GM18498 (cell line): ENCODE results near the gene EYA2.
"Not testable (repeated sequence)": the region's sequence is repeated elsewhere in the genome, so short reads cannot be mapped to it uniquely, and the experiment has no call there.

Source experiments
- ATAC-seq: cut with Tn5 transposase; IDR thresholded peaks from one replicate; pipeline ENCODE4 v1.9.1; 2021; ENCODE audit warnings: mild to moderate bottlenecking, moderate library complexity; ENCODE audit not compliant: unreplicated experiment

EYA2 gene

DNA sequence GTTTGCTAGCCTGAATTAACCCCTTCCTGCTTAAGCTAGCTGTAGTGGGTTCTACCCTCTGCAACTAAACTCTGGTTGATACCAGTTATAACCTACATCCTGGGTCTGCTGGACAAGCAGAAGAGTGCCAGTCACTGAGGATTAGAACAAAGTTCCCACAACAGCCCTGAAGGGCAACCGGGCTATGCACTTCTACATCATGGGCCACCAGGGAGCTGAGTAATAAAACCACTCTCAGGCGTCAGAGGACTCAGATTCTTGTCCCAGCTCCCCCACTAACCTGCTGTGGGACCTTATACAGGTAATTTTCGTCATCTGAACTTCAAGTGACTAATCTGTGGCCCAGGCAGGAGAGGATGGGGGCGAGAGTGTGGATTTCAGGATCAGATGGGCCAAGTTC is 56.8 kb downstream of the EYA2 start:
- ATAC-seq, result no peak

DNA sequence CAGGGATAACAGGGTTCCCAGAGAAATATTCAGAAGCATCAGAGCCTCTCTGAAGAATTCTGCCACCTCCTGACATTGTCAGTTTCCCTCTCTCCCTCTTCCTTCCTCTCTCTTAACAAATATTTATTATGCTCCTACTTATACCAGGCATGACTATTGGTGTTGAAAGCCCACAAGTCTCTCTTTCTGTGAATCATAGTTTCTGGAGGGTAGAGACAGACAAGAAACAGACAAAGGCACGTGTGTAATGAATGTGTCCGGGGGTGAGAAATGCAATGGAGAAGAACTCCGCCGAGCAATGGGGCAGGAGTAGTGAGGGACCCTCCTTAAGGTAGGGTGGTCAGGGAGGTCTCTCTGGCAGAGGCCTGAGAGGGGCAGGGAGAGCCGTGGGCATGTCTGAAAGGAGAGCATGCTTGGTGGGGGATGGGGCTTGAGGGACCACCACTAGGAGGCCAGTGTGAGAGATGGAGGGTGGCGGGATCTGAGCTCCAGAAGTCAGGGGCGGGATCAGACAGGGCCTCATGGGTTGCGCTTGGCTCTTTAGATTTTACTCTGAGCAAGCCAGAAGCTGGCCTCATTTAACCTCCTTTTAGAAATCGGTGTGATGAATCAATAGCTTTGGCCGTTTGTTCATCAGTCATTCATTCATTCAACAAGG is 57.3 kb downstream of the EYA2 start:
- ATAC-seq, result no peak

DNA sequence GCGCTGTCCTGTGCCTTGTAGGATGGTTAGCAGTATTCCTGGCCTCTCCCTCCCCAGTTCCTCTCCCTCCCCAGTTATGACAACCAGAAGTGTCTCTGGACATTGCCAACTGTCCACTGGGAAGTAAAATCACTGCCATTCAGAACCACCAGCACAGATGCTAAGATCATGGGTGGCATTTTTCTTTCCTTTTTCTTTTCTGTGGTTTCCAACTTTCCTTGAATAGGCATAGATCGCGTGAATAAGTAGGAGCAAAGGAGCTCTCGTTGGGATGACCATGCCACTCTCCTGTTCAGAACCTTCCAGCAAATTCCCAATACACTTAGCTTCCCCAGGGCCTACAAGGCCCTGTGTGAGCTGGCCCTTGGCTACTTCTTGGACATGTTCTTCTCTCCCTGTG is 59.0 kb downstream of the EYA2 start:
- no peak for ATAC-seq

DNA sequence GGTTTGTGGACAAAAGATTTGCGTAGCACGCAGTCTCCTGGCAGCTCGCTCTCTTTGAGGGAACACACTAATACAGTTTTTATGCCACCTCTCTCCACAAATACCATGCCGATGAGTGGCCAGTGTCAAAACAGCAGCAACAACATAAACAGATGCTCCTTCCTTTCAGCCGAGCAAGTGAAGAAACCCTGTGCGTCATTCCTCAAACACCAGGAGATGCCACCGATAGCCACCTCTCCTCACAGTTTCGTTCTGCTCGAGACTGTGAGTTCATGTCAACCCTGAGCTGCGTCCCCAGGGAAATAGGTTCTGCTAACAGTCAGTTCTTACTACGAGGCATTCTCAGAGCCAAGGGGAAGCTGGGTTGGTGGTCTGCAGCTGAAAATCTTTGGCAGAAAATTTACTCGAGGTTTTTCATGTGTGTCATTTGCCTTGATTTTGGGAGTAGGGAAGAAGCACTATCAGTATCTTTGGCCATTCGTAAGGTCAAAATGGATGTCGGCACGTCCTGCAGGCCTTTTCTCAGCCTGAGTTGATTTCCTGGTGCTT is 59.9 kb downstream of the EYA2 start:
- ATAC-seq, result no peak

DNA sequence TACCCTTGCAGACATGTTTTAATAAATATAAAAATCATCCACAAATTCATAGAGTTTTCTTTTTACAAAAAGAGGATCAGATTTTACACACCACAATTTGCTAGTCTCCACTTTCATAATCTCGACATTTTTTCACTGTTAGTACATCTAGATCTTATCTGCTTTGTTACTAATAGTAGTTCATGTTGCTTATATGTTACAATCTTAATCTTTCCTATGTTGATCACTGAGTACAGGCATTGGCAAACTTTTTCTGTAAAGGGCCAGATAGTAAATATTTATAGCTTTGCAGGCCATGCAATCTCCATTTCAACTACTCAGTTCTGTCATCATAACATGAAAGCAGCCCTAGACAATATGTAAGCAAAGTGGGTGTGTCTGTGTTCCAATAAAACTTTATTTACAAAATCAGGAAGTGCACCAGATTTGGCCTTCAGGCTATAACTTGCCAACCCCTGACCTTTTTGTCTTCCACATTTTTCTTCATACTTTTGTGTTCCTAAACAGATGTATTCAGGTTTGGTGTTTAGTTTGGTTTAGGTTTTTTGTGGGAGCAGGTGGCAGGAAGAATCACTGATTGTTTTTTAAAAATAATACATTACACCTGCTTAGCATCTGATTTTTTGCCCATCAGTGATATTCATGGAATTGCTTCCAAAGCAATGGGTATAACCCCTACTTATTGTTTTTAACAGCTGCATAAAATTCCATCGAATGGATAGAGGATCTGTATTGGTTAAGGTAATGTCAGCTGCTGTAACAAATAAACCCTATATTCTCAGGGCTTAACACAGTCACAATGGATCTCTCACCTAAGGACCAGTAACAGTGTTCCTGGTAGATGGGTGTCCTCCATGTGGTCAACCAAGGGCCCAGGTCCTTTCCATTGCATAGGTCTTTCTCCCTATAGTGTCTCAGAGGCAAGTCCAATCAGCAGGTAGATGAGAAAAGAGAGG is 61.2 kb downstream of the EYA2 start:
- no peak for ATAC-seq

DNA sequence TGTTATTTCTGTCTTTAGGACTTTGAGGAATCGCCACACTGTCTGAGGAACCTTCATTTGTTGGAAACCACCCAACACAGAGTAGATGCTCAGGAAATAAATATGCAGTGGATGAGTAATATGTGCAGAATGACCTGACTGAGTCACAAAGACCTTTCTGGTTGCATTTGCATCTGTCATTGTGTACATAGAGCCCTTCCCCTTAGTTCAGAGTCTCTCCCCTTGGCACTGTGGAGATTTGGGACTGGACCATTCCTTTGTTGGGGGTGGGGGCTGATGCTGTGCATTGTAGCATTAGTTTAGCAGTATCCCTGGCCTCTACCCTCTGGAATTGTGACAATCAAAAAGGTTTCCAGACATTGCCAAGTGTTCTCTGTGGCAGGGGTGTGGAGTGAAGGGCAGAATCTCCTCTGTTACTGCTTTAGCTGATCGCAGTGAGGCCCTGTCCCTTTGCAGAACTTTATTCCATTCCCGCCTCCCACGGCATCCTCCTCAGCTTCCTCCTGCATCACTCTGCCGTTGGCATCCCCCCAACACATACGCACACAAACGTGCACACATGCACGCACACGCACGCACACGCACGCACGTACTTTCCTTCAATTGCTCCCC is 64.5 kb downstream of the EYA2 start:
- no peak for ATAC-seq

DNA sequence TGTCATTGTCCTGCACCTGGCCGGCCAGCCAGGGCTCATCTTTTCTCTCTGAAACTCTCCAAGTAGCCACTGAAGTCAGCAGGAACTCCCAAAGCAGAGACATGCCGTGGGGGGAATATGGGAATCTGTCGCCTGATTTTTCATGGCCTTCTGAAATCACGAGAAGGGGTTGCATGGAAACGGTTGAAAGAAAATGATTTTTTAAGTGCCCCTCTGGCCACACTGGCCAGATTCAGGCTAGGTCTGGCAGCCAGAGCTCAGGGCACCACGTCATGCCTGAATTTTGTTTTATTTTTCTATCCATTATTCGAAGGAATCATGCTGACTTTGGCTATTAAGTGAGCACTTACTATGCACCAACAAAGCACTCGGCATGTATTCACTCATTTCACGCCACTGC is 65.2 kb downstream of the EYA2 start:
- no peak for ATAC-seq

DNA sequence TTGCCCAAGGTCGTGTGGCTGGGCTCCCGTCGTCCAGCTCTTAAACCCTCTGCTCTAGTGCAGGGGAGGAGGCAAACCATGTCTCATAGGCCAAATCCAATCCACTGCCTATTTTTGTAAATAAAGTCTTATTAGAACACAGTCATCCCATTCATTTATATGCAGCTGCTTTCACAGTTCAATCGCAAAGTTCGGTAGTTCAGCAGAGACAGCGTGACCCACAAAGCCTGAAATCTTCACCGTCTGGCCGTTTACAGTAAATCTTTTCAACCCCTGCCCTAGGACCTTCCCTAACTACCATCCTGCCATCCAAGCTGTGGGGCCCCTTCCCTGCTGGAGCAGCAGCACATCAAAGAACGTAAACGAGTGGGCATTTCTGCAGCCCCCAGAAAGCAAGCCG is 65.9 kb downstream of the EYA2 start:
- no peak for ATAC-seq

DNA sequence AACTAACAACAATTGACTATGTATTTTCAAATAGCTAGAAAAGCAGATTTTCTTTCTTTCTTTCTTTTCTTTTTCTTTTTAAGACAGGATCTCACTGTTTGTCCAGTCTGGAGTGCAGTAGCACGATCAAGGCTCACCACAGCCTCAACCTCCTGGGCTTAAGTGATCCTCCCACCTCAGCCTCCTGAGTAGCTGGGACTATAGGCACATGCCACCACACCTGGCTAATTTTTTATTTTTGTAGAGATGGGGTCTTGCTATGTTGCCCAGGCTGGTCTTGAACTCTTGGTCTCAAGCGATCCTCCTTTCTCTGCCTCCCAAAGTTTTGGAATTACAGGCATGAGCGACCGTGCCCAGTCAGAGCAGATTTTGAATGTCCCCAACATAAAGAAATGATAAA is 67.3 kb downstream of the EYA2 start:
- ATAC-seq, result not testable (repeated sequence)

DNA sequence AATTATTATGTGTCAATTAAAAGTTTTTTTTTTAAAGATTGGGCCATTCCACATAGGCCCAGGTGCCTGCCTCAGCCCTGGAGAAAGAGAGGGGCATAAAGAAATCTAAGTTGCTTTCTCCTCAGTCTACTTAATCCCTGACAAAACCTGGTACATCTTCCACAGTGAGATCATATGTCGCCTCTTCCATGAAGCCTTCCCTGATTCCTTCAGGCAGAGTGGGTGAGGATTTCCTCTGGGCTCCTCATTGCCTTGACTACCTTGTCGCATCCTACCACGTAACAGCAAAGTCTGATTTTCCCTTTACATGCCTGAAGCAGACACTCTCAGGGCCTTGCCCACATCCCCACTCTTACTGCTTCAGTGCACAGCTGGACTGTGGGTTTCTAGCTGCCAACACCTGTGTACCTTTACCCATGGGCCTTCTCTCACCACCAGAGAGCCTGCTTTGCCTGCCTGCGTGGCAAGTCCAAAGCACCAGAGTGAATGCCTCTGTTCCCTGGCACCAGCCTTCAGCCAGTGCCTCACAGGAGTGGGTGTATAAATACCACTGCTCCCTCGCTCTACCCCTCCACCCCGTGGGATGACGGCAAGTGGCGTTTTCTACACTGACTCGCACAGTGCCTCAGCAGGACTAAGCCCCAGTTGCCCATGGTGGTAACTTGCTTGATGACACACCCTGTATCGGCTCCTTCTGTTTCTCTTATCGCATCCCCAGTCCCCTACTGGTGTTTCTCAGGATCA is 68.0 kb downstream of the EYA2 start:
- no peak for ATAC-seq

DNA sequence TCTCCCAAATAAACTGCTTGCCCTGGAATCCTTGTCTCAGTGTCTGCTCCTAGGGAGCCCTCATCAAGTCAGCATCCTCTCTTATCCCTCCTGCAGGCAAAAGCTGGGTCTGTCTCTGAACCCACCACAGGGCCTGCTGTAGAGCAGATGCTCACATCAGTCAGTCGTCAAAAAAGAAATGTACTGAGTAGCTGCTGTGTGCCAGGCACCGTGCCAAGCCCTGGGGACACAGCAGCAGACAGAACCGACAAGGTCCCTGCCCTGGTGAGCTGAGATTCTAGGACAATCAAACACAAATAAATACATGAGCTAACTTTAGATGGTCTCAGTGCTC is 68.5 kb downstream of the EYA2 start:
- ATAC-seq, result no peak

DNA sequence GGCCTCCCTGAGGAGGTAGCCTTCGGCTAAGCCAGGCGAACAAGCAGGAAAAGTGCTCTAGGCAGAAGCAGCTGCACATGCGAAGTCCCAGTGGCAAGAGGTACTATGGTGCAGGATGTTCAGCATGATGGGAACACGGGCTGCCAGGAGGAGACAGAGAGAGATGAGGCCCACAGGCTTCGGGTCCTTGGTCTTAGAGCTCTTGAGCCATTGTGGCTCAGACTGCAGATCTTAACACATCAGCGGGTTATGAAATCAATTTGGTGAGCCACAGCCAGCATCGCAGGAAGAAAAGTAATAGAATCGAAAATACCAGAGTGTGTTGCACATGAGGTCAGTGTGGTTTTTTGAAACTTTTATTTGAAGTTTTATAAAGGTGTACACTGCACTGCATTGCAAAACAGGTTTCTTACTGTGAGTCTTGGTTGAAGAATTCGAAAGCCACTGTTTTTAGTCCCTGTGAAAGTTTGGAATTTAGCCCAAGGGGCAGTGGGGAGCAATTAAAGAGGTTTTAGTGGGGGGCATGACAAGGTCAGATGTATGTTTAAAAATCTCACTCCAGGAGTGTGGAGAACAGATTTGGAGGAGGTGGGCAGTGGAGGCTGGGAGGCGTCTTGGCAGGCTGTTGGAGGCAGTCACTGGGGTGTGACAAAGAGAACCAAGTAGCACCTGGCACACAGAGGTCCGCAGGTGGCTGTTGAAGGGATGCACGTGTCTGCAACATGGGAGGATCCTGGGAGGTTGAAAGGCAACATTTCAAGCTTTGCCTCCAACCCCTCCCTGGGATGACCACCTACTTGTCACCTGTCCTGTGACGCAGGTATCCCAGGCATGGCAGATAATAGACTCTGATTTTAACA is 69.3 kb downstream of the EYA2 start:
- no peak for ATAC-seq

DNA sequence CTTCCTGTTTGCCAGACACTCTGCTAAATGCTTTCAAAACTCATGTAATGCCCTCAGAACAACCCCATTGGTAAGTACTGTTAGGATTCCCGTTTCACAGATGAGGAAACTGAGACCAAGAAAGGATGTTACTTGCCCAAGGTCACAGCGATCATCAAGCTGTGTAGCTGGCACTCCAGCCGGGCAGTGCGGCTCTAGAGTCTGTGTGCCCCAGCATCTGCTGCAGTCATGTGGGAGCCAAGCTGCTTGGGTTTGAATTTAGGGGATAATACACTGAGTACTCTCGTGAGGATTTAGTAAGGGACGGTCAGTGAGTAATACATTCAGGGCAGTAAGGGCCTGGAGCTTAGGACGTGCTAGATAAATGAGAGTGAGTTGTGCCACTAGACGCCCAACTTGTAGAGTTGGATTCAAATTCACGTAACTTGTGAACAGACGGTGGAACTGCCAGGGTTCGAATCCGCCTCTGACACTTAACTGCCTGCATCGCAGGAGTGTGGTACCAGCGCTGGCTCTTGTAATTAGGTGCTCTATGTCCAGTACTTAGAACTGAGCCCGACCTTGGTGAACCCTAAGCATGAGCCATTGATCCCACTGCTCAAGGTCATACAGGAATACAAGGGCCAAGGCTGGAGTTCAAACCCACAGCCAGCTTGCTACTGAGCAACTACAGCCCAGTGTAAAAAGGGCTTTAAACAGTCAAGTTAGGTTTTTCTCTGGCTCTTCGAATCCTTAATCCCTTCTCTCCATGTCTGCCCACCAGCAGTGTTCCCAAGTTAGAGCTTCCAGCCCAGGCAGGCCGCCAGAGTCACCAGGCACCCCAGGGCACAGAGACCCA is 70.2 kb downstream of the EYA2 start:
- ATAC-seq, result no peak

DNA sequence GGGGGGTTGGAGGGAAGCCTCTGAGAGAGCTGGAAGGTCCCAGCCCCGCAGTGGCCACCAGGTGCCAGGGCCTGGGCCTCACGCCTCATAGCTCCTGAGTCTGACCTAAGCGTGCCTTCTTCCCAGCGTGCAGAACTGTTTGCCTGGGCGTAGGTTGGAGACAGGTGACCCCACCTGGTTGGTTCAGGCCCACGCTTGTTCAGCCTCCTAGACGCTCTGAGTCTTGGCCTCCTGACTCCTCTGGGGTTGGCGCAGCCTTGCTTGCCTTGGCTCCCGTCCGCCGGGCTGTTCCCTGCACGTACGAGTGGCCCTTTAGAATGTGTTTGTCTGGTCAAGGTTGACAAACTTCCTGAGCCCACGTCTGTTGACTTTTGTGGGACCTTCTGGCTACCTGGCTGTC is 70.8 kb downstream of the EYA2 start:
- no peak for ATAC-seq

DNA sequence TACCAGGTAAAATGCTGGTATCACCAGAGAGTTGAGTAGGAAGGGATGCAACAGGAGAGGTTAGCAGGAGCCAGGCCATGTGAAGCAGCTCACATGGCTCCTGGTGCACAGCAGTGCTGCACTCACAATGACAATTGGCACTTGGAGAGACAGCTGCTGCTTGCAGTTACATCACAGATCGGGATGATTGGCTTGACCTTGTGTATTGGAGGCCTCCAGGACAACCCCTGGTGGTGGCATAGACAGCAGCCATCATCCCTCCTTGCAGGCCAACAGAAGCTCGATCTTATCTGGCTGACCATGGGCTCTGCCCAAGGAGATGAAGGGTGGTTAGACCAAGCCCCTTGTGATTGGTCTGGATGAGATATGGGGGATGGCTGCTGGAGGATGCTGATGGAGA is 73.0 kb downstream of the EYA2 start:
- no peak for ATAC-seq

DNA sequence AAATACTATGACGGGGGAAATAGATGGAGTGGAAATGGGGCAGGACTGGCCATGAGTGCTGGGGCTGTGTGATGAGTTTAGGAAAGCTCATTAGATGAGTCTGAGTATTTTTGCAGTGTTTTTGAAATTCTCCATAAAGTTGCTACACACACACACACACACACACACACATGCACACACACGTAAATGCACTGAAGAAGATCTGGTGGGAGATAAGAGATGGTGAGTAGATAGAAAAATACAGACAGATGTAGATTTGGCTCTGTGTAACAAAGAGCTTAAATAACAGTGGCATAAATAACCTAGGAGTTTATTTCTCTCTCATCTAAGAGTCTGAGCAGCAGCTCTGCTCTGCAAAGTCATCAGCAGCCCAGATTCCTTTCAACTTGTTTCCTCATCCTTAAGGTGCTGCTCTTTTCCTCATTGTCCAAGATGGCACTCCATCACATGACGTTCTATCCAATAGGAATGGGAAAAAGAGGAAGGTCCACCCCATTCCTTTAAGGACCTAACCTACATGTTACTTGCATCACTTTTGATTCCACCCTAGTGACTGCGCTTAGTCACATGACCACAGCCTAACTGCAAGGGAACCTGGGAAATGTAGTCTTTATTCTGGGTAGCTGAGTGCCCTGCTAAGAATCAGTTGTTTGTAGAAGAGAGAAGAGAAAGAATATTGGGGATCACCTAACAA is 76.4 kb downstream of the EYA2 start:
- ATAC-seq, result no peak

DNA sequence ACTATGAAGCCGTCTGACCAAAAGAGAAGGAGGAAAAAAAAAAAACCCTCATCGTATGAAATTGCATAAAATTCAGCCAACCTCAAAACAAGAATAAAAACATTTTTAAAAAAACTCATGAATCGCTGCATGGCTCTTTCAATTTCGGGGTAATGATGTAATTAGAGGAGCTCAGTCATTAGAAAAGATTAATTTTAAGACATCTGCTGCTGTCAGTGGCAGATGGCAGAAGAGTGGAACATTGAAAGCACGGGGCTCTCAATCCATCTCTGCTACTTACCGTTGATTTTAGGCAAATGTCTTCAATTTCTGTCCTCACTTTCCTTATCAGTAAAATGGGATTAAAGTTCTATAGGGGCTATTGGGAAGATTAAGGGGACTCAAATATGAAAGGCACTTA is 79.1 kb downstream of the EYA2 start:
- ATAC-seq, result no peak

DNA sequence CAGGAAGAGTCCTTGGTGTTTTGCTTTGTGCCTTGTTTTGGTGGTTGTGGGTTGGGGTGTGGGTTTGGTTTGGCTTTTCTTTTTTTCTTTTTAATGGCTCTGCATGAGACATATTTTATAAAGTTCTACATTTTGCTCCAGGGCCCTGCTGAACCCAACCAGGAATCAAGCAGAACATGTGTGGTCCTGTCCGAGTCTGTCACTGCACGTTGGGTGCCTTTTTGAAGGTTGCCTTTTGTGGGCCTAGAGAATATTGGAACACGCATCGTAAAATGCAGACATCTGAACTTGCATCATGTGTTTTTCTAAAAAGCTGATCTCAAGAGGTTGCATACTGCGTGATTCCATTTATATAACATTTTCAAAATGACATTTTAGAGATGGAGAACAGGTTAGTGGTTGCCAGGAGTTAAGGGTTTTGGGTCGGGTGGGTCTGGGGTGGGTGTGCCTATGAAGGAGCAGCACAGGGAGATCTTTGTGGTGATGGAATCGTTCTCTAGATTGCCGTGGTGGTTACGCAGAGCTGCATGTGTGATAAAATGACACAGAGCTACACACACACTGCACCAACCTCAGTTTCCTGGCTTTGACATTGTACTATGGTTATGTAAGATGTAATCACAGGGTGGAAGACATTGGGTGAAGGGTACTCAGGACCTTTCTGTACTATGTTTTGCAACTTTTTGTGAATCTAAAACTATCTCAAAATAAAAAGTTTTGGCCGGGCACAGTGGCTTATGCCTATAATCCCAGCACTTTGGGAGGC is 80.2 kb downstream of the EYA2 start:
- ATAC-seq, result no peak
